ENCODE measurements around the gene DRD5. TPM values are rescaled to one million over a fixed set of nuclear protein-coding genes. Genes with fewer than 3 reads are reported as not detected.

The DRD5 gene
- total RNA-seq, 1 experiment from 2014 or later, result not detected

DNA sequence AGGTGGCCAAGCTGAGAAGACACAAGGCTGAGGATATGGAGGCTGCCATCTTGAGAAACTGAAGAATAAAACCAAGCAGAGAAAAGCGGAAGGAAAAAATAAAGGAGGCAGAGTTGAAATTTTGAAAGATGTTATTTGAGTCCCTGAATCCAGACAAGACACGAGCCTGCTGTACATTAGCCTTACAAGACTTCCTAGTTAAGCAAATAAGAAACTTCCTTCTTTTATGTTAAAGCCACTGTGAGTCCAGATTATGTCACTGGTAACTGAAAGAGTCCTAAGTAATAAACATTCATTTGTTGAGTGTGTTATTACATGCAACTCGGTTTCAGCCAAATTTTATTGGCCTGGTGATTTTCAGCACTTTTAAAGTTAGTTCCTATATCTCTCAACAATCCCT, 30.4 kb downstream of the DRD5 start:
- DNase-seq (ENCODE audit: low spot score), result no peak
- in situ Hi-C loops (cut with HindIII; ENCODE audit: low sequenced_read_pairs), result no loop called here

DNA sequence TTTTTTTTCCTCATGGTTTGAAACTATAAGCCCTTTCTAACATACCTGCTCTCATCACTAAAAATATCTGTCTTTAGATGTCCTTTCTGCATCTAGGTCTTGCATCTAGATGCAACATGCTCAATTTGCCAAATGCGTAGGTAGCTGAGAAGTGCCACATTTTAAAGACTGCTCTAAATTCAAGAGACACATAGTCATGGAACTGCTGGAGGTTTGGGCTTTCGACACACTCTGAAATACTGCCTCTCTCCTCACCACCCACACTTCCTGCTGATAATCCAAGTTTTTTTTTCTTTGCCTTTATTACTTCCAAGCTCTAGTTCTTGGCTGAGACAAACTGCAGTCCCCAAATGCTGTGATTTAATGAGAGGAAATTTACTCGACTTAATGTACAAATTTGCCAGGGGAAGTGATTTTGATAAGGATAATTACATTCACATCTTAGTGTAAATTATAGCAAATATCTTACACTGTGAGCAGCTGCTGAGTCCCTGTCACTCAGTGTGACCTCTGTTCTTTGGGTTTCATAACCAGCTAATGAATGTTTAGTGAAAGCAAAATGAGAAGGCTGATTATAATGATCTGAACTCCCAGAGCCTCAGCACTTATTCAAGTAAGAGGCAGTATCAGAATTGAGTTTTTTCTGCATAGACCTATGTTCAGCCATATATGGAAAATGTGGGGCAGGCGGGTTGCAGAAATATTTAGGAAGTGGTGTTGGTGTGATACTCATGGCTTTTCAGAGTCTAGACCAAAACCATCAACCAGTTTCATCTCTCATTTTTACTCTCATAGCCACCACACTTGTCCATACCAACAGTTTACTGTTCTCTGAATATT, 31.3 kb downstream of the DRD5 start:
- no peak for DNase-seq (ENCODE audit: low spot score)
- in situ Hi-C loops (cut with HindIII; ENCODE audit: low sequenced_read_pairs), result no loop called here

DNA sequence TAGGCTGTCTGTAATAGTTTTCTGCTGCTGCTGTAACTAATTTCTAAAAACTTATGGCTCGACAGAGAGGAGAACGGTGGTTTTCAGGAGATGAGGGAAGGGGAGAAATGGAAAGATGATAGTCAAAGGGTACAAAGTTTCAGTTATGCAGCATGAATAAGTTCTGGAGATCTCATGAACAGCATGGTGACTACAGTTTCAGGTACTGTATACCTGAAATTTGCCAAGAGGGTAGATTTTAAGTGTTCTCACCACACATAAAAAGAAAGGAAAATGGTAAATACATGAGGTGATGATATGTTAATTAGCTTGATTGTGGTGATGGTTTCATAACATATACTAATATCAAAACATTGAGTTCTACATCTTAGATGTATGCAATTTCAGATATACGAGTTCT, 34.9 kb downstream of the DRD5 start:
- in situ Hi-C loops (cut with HindIII; ENCODE audit: low sequenced_read_pairs), result no loop called here
- no peak for DNase-seq (ENCODE audit: low spot score)

DNA sequence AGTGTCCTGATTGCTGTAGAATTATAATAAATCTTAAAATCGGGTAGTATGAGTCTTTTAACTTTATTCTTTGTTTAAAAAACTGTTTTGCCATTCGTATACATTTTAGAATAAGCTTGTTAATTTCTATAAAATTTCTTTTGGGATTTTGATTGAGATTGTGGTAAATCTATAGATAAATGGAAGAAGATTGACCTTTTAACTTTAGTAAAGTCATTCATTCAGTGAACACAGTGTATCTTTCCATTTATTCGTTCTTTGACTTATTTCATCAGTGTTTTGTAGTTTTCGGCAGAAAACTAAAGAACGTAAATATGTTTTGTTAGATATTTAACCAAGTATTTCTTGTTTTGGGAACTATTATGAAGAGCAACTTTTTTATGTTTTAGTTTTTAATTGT, 38.9 kb downstream of the DRD5 start:
- DNase-seq (ENCODE audit: low spot score), result no peak
- in situ Hi-C loops (cut with HindIII; ENCODE audit: low sequenced_read_pairs), result no loop called here

DNA sequence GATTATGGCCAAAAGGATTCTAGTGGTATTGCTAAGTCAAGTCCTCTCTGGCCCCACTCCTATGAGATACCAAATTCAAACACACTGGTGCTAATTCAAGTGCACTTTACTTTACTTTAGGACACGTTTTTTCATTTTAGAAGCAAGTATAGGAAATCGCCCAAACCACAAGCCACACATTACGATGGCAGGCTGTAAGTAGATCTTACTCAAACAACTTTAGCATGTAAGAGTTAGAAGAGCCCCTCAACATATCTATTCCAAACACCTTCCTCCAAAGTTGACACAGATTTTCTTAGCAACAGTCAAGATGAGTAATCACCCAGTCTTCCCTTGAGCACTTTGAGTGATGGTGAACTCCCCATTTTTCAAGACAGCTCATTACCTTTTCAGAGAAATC, 43.6 kb downstream of the DRD5 start:
- no peak for DNase-seq (ENCODE audit: low spot score)
- in situ Hi-C loops (cut with HindIII; ENCODE audit: low sequenced_read_pairs), result no loop called here

DNA sequence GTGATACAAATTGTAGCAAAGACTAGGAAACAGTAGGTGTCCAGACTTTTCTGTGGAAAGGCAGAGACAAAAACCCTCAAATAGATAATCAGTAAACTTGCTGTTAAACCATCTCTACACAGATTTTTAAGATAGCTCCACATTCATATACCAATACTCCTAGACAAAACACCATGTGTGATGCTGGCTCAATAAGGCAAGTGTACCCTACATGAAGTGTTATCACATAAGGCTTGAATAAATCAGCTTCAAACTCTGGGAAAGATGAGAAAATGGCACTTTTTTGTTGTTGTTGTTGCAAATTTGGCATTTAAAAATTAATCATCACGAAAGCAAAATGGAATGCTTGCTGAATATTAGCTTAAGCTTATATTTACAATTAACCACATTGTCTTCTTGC, 45.1 kb downstream of the DRD5 start:
- in situ Hi-C loops (cut with HindIII; ENCODE audit: low sequenced_read_pairs), result no loop called here
- no peak for DNase-seq (ENCODE audit: low spot score)

DNA sequence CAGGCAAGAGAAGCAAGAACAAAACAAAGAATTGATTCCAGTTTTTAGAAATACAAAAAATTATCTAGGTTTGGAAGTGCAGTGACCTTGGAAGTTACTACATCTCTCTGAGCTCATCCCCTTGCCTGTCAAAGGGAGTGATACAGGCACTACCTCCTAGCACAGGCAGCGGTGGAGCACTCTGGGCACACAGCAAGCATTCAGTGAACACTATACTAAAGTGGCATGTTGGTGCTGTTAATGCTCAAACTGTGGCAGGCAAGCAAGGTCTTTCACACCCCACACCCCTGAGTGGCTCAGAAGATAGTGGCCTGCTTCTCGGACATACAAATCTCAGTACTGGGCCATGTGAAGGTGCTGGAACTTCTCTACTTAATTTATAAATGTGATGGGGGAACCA, 51.2 kb downstream of the DRD5 start:
- DNase-seq (ENCODE audit: low spot score), result no peak
- in situ Hi-C loops (cut with HindIII; ENCODE audit: low sequenced_read_pairs), result no loop called here

DNA sequence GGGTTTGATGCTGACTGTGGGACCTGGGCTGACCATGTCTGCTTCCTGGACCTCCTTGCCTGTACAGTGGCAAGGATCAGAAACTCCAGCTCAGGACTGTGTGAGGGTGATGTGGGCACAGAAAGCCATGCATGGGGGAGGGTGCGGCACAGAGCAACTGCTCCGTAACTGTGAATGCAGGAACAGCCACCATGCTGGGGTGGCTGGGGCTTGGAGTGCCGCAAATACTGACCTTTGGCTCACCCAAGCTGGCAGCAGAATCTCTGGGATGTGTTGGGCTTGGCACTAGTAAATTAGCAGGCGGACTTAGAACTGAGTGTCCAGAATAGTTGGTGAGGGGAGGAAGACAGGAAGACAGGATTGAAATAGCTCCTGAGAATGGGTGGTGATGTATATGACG, 52.0 kb downstream of the DRD5 start:
- DNase-seq (ENCODE audit: low spot score), result no peak
- in situ Hi-C loops (cut with HindIII; ENCODE audit: low sequenced_read_pairs), result no loop called here

Other genes starting within 250 kb of the DRD5 start
- gene SLC2A9, start 239.9 kb downstream of the DRD5 start, total RNA-seq (2014; rRNA removed; shearing (Covaris generic)), result not detected in 2 replicates